ENCODE measurements around the gene ZFP64.

The ZFP64 gene

DNA sequence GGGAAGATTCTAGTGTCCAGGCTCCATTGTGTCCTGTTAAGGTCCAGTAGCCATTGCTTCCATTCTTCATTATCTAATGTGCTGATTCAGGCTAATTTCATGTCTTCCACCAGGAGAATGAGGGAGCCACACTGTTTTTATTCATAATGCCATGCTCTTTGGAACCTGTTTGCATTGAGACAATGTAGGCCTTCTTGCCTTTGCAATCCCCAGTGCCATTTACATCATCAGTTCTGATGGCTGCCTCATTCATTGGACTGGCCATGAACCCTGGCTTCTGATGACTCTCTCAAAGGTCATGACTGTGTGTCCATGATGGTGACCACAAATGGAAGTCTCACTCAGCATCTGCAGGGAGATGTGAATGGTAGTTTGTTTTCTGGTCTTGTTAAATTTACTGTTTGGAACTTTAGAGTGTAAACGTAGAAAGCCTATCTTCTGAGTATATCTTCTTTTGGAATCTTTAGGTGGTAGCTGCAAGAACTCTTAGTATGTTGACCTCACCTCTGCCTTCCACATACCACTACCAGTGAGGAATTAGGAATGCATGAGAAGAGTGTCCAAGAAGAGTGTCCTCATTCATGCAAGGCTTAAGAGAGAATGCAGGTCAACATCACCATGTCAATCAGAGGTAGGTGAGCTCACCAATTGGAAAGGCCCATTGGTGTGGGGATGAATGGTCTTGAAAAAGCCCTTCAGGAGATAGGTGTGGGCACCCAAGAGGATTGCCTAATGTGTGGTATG, 42.9 kb upstream of the ZFP64 start:
- TF ChIP-seq FOXM1 (IDR thresholded peaks at IDR 0.05; ENCODE audit: borderline replicate concordance, low read depth) (no peak), EP300 (IDR thresholded peaks at IDR 0.05; ENCODE audit: borderline replicate concordance) (no peak), RAD21 (IDR thresholded peaks at IDR 0.05; ENCODE audit: low read depth) (no peak), TCF12 (IDR thresholded peaks at IDR 0.05; ENCODE audit: low read depth) (no peak), ZBTB7A (IDR thresholded peaks at IDR 0.05; ENCODE audit: low read depth) (no peak), YY1 (IDR thresholded peaks at IDR 0.05; ENCODE audit: low read depth) (no peak), EGR1 (IDR thresholded peaks at IDR 0.05) (no peak), TEAD4 (IDR thresholded peaks at IDR 0.05) (no peak), CREB1 (IDR thresholded peaks at IDR 0.05; ENCODE audit: low read depth) (no peak), CEBPB (IDR thresholded peaks at IDR 0.05) (no peak), TAF1 (IDR thresholded peaks at IDR 0.05; ENCODE audit: low read depth) (no peak), NFIC (IDR thresholded peaks at IDR 0.05) (no peak)
- TF ChIP-seq, protein P1, sequence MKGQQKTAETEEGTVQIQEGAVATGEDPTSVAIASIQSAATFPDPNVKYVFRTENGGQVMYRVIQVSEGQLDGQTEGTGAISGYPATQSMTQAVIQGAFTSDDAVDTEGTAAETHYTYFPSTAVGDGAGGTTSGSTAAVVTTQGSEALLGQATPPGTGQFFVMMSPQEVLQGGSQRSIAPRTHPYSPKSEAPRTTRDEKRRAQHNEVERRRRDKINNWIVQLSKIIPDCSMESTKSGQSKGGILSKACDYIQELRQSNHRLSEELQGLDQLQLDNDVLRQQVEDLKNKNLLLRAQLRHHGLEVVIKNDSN (IDR thresholded peaks at IDR 0.05) = no peak
- TF ChIP-seq, protein P2, sequence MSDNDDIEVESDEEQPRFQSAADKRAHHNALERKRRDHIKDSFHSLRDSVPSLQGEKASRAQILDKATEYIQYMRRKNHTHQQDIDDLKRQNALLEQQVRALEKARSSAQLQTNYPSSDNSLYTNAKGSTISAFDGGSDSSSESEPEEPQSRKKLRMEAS (IDR thresholded peaks at IDR 0.05) = no peak
- TF ChIP-seq, protein P3, sequence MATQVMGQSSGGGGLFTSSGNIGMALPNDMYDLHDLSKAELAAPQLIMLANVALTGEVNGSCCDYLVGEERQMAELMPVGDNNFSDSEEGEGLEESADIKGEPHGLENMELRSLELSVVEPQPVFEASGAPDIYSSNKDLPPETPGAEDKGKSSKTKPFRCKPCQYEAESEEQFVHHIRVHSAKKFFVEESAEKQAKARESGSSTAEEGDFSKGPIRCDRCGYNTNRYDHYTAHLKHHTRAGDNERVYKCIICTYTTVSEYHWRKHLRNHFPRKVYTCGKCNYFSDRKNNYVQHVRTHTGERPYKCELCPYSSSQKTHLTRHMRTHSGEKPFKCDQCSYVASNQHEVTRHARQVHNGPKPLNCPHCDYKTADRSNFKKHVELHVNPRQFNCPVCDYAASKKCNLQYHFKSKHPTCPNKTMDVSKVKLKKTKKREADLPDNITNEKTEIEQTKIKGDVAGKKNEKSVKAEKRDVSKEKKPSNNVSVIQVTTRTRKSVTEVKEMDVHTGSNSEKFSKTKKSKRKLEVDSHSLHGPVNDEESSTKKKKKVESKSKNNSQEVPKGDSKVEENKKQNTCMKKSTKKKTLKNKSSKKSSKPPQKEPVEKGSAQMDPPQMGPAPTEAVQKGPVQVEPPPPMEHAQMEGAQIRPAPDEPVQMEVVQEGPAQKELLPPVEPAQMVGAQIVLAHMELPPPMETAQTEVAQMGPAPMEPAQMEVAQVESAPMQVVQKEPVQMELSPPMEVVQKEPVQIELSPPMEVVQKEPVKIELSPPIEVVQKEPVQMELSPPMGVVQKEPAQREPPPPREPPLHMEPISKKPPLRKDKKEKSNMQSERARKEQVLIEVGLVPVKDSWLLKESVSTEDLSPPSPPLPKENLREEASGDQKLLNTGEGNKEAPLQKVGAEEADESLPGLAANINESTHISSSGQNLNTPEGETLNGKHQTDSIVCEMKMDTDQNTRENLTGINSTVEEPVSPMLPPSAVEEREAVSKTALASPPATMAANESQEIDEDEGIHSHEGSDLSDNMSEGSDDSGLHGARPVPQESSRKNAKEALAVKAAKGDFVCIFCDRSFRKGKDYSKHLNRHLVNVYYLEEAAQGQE (IDR thresholded peaks at IDR 0.05; ENCODE audit: low read depth) = no peak

DNA sequence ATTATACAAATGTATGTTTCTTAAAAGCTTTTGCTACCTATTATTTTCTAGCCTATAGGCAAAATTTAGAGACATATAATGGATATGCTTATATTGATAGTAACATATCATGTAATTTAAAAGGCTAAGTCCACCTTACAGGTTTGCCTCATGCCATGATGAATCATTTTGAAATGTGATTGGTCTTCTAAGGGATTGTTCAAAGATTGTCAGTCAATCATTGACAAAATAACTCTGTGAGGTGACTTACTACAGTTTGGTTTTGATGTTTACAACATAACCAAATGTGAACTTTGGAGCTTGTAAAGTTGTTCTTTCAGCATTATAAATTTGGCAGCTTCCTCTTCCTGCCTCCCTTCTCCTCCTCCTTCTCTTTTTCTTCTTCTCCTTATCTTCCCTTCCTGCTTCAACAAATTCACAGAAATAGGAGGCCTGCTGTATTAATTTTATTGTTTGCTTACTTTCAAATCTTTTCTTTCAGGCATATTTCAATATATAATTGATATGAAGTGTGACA, 39.7 kb upstream of the ZFP64 start:
- TF ChIP-seq YY1 (IDR thresholded peaks at IDR 0.05; ENCODE audit: low read depth) (no peak), ZBTB7A (IDR thresholded peaks at IDR 0.05; ENCODE audit: low read depth) (no peak), NFIC (IDR thresholded peaks at IDR 0.05) (no peak), TAF1 (IDR thresholded peaks at IDR 0.05; ENCODE audit: low read depth) (no peak), RAD21 (IDR thresholded peaks at IDR 0.05; ENCODE audit: low read depth) (no peak), TEAD4 (IDR thresholded peaks at IDR 0.05) (no peak), FOXM1 (IDR thresholded peaks at IDR 0.05; ENCODE audit: borderline replicate concordance, low read depth) (no peak), TCF12 (IDR thresholded peaks at IDR 0.05; ENCODE audit: low read depth) (no peak), EP300 (IDR thresholded peaks at IDR 0.05; ENCODE audit: borderline replicate concordance) (no peak), EGR1 (IDR thresholded peaks at IDR 0.05) (no peak), CEBPB (IDR thresholded peaks at IDR 0.05) (no peak), CREB1 (IDR thresholded peaks at IDR 0.05; ENCODE audit: low read depth) (no peak)
- TF ChIP-seq, protein P3 (IDR thresholded peaks at IDR 0.05; ENCODE audit: low read depth) = no peak
- TF ChIP-seq, protein P1 (IDR thresholded peaks at IDR 0.05) = no peak
- TF ChIP-seq, protein P2 (IDR thresholded peaks at IDR 0.05) = no peak

DNA sequence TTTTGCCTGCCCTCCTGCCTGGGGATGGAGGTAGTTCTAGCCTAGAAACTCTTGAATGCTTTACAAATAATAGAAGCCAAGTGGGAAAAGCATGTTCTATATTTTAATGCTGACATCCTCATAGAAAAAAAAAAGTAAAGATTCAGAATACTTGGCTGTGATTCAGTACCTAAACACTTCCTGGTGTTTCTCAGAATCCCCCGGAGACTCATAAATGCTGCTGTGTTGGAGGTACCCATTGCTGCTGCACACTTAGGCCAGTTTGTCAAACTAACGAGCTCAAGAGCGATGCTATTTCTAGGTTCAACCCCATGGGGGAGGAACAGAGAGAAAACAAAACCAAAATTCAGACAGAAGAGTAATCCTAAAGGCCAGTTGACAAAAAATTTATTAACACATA, 38.8 kb upstream of the ZFP64 start:
- TF ChIP-seq NFIC (IDR thresholded peaks at IDR 0.05) (no peak), ZBTB7A (IDR thresholded peaks at IDR 0.05; ENCODE audit: low read depth) (no peak), TAF1 (IDR thresholded peaks at IDR 0.05; ENCODE audit: low read depth) (no peak), TCF12 (IDR thresholded peaks at IDR 0.05; ENCODE audit: low read depth) (no peak), YY1 (IDR thresholded peaks at IDR 0.05; ENCODE audit: low read depth) (no peak), RAD21 (IDR thresholded peaks at IDR 0.05; ENCODE audit: low read depth) (no peak), CEBPB (IDR thresholded peaks at IDR 0.05) (no peak), EGR1 (IDR thresholded peaks at IDR 0.05) (no peak), CREB1 (IDR thresholded peaks at IDR 0.05; ENCODE audit: low read depth) (no peak)
- TF ChIP-seq, protein P1 (IDR thresholded peaks at IDR 0.05) = no peak

DNA sequence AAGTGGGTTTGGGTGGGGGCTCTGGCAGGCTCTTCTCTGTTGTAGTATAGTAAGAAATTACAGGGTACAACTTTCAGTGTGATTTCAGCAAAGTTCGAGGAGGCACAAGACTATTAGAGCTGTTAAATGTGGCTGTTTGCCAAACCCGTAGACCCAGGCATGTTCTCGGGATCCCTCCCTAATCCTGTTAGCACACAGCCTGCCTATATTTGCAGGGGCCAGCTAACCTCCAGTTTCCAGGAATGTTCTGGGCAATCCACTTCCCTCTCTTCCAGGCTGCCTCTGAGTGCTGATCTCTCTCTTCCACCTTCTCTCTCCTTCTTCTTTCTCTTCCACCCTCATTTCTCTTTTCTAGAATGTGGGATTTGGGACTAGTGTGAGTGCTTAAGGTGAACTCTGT, 34.8 kb upstream of the ZFP64 start:
- no peak for TF ChIP-seq FOXM1 (IDR thresholded peaks at IDR 0.05; ENCODE audit: borderline replicate concordance, low read depth)

DNA sequence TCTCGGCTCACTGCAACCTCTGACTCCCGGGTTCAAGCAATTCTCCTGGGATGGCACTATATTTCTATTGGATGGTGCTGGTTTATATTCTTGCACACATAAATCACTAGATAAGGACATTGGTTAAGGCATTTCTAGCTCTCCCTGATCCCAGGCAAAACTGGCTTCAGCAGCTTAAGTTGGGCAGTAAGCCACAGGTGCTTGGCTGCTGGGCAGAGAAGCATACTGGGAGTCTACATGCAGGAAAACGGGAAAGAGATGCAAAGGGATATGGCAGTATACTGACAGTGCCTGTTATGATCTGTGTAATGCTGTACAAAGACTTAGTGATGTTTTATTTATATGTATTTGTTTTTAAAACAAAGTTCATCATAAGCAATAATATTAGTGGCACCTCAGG, 33.3 kb upstream of the ZFP64 start:
- TF ChIP-seq TAF1 (IDR thresholded peaks at IDR 0.05; ENCODE audit: low read depth) = no peak
- TF ChIP-seq CEBPB (IDR thresholded peaks at IDR 0.05) = no peak
- TF ChIP-seq ZBTB7A (IDR thresholded peaks at IDR 0.05; ENCODE audit: low read depth) = no peak
- TF ChIP-seq, protein P3 (IDR thresholded peaks at IDR 0.05; ENCODE audit: low read depth) = no peak
- no peak for TF ChIP-seq EP300 (IDR thresholded peaks at IDR 0.05; ENCODE audit: borderline replicate concordance)
- no peak for TF ChIP-seq FOXM1 (IDR thresholded peaks at IDR 0.05; ENCODE audit: borderline replicate concordance, low read depth)
- TF ChIP-seq, protein P1 (IDR thresholded peaks at IDR 0.05) = no peak
- TF ChIP-seq TEAD4 (IDR thresholded peaks at IDR 0.05) = no peak
- TF ChIP-seq, protein P2 (IDR thresholded peaks at IDR 0.05) = no peak
- no peak for TF ChIP-seq NFIC (IDR thresholded peaks at IDR 0.05)
- no peak for TF ChIP-seq YY1 (IDR thresholded peaks at IDR 0.05; ENCODE audit: low read depth)
- TF ChIP-seq TCF12 (IDR thresholded peaks at IDR 0.05; ENCODE audit: low read depth) = no peak
- no peak for TF ChIP-seq RAD21 (IDR thresholded peaks at IDR 0.05; ENCODE audit: low read depth)
- no peak for TF ChIP-seq EGR1 (IDR thresholded peaks at IDR 0.05)
- no peak for TF ChIP-seq CREB1 (IDR thresholded peaks at IDR 0.05; ENCODE audit: low read depth)

All from Ishikawa (cell line).